Measurements from ENCODE around the gene STN1. TPM values are rescaled to one million over a fixed set of nuclear protein-coding genes. Genes with fewer than 3 reads are reported as not detected.

The STN1 gene
- total RNA-seq, 2 donors from 2014 or later, result 5.9 to 32.2 TPM

DNA sequence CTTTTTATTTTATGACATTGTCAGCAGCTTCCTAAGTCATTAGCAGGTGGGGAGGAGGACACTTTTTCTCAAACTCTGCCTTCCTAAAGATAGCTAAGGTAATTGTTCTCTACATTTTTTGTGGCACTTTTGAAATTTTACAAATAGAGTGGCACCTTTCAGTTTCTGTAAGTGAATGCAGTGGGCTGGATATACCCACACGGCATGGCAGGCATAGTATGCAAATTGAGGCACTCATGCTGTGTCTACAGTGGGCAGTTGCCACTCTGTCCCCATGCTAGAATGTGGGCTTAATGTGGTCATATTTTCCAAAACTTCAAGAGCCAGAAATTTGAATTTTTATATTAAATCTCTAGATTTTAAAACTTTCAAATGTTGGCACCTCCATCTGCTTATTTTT is 49.8 kb downstream of the STN1 start:
- no peaks in the 10 kb centered on the region for H3K4me1 ChIP-seq
- H3K27ac ChIP-seq, result no peak overlapping the region
- H3K9me3 ChIP-seq, result no peaks in the 10 kb centered on the region
- no peaks in the 10 kb centered on the region for H3K36me3 ChIP-seq (replicated peaks in 1 of 2; ENCODE audit: insufficient read depth in 1 of 2, low read depth in 2 of 2)
- no peaks in the 10 kb centered on the region for H3K27me3 ChIP-seq
- 89 to 94% methylated on average over 1 of the region's 1 CpG for WGBS, 2 donors
- intact Hi-C loops (cut with DNase I), result no loop called here
- no peak for TF ChIP-seq POLR2A (IDR thresholded peaks at IDR 0.05)
- TF ChIP-seq, protein P1, sequence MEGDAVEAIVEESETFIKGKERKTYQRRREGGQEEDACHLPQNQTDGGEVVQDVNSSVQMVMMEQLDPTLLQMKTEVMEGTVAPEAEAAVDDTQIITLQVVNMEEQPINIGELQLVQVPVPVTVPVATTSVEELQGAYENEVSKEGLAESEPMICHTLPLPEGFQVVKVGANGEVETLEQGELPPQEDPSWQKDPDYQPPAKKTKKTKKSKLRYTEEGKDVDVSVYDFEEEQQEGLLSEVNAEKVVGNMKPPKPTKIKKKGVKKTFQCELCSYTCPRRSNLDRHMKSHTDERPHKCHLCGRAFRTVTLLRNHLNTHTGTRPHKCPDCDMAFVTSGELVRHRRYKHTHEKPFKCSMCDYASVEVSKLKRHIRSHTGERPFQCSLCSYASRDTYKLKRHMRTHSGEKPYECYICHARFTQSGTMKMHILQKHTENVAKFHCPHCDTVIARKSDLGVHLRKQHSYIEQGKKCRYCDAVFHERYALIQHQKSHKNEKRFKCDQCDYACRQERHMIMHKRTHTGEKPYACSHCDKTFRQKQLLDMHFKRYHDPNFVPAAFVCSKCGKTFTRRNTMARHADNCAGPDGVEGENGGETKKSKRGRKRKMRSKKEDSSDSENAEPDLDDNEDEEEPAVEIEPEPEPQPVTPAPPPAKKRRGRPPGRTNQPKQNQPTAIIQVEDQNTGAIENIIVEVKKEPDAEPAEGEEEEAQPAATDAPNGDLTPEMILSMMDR (IDR thresholded peaks at IDR 0.05), result no peak
- ATAC-seq (no peak), DNase-seq (no peak)
- no peak overlapping the region for H3K4me3 ChIP-seq

DNA sequence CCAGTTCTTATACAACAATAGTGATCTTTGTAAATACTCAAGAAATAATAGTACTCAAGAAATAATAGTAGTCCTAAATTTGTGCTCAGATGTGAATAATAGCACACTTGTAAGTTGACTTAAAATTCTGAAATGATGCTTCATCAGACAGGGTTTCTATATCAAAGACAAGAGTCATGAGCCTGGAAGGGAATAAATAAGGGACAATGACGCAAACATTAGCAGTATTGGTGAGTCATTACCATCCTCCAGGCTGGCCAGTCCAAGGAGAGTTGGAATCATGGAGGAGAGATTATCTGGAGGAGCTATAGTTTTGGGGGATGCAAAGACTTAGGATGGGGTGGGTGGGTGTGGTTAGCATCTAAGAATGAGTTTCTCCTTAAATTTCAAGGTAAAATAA is 56.5 kb downstream of the STN1 start:
- intact Hi-C loops (cut with DNase I), result no loop called here

DNA sequence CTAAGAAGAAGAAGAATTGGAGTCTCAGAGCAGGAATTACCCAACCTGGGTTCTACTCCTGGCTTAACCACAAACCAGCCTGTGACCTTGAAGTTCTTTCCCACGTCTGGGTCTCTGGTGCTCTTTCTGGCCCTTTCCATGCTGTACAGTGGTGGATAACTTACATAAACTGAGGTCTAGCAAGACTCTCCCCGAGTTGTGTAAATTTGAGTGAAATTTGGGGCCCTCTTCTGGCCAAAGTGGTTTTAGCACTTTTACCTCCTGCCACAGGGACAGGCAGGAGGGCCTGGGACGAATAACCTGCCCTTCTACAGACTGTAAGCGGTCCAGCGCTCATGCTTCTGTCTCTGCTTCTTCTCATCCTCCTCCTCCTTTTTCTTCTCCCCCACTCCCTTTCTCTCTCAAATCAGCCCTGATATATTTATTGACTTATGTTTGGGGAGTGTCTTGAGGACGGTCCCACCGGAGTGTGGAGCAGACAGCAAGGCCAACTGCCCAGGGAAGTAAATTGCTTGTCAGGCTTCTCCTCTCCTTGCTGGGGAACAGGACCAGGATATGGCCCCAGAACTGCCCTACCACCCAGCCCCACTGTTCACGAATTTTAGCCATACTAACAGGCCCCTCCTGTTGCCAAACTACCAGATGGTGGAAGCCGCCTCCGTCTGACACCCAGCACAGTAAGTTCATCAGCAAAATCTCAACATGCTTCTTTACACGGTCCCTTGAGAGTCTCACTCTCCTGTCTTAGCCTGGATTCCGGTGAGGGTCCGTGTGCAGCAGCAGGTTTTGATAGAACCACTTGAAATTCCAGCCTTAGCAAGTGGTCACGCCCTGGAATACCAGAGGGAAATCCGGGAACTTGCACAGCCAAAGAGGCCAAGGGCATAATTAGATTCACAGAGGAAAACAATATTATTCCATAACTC is 58.6 kb downstream of the STN1 start:
- Histone ChIP-seq H3K36me3 (replicated peaks in 1 of 2; ENCODE audit: insufficient read depth in 1 of 2, low read depth in 2 of 2) (no peaks in the 10 kb centered on the region), H3K27me3 (no peaks in the 10 kb centered on the region), H3K9me3 (no peaks in the 10 kb centered on the region), H3K4me3 (no peak overlapping the region), H3K4me1 (peaks cover 29% of the 10 kb centered on the region), H3K27ac (no peak overlapping the region)
- peak; percentile 62 for ATAC-seq
- TF ChIP-seq, protein P1 (IDR thresholded peaks at IDR 0.05), result peak; percentile 55 to 83 (median 74)
- TF ChIP-seq POLR2A (IDR thresholded peaks at IDR 0.05), result no peak
- intact Hi-C loops (cut with DNase I), result loop anchor here (5.0 kb wide), 1 partner anchor 147 kb away; no protein-coding TSS in a partner anchor
- WGBS, 2 donors, result 52 to 54% methylated on average over 15 of the region's 15 CpGs
- DNase-seq, result peak; percentile 70 to 80 (median 72)

More for the DNA sequence above, 56.5 kb downstream of the STN1 start:
- Histone ChIP-seq H3K4me3 (no peak overlapping the region), H3K9me3 (no peaks in the 10 kb centered on the region), H3K4me1 (peaks cover 14% of the 10 kb centered on the region), H3K36me3 (replicated peaks in 1 of 2; ENCODE audit: insufficient read depth in 1 of 2, low read depth in 2 of 2) (no peaks in the 10 kb centered on the region), H3K27me3 (no peaks in the 10 kb centered on the region), H3K27ac (no peak overlapping the region)
- 84 to 96% methylated on average over 1 of the region's 1 CpG for WGBS, 2 donors
- ATAC-seq (no peak), DNase-seq (no peak)
- TF ChIP-seq, protein P1 (IDR thresholded peaks at IDR 0.05), result no peak
- TF ChIP-seq POLR2A (IDR thresholded peaks at IDR 0.05), result no peak

DNA sequence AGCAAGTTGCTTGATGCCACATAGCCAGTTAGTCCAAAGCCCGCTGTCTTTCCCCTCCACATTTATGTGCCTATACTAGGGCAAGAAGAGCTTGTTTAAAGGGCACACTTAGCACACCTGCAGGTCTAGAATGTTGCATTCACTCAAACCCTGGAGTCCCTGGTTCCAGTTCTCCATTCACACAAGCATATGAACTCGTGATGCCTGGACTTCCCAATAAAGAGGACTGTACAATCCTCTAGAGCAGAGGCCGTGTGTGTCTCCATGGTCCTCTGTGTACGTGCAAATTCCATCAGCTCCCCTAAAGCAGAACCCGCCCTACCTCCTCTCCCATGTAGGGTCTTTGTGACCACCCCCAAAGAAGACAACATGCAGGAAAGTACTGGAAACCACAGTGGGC is 59.6 kb downstream of the STN1 start:
- no peak for DNase-seq
- H3K27ac ChIP-seq, result no peak overlapping the region
- 73 to 91% methylated on average over 5 of the region's 5 CpGs for WGBS, 2 donors
- ATAC-seq, result no peak
- TF ChIP-seq POLR2A (IDR thresholded peaks at IDR 0.05), result no peak
- TF ChIP-seq, protein P1 (IDR thresholded peaks at IDR 0.05), result no peak
- H3K4me1 ChIP-seq, result peaks cover 39% of the 10 kb centered on the region
- H3K9me3 ChIP-seq, result no peaks in the 10 kb centered on the region
- intact Hi-C loops (cut with DNase I), result loop anchor here (5.0 kb wide), 1 partner anchor 146 kb away; no protein-coding TSS in a partner anchor
- no peaks in the 10 kb centered on the region for H3K27me3 ChIP-seq
- no peak overlapping the region for H3K4me3 ChIP-seq
- H3K36me3 ChIP-seq (replicated peaks in 1 of 2; ENCODE audit: insufficient read depth in 1 of 2, low read depth in 2 of 2), result no peaks in the 10 kb centered on the region
